ENCODE data around the gene SRP19. TPM values are rescaled to one million over a fixed set of nuclear protein-coding genes. Genes with fewer than 3 reads are reported as not detected.

SRP19 gene
- 33.3 and 45.4 TPM in 2 replicates for total RNA-seq (2013; cell fraction: nucleolus; rRNA removed)
- 48.6 and 61.4 TPM in 2 replicates for total RNA-seq (2014; rRNA removed)
- 137 and 155 TPM in 2 replicates for total RNA-seq (2014; rRNA removed; fragmentation: Illumina TruSeq; extraction: Trizol)
- total RNA-seq (2021), result 43.4 TPM in 2 replicates
- 27.5 TPM for polyA plus RNA-seq (2011; ENCODE audit: low read depth)
- polyA plus RNA-seq (2011; rRNA removed), result 72.9 and 104 TPM in 2 replicates
- 16.4 and 19.4 TPM in 2 replicates for polyA plus RNA-seq (2011; cell fraction: cytosol; rRNA removed)
- polyA plus RNA-seq (2011; cell fraction: nucleus; rRNA removed), result 22.6 and 29.7 TPM in 2 replicates
- polyA plus RNA-seq (2012), result 50.7 and 87.7 TPM in 2 replicates
- polyA plus RNA-seq (2014; fragmentation: Illumina TruSeq; extraction: Trizol), result 157 and 200 TPM in 2 replicates
- 100 to 1,000 TPM; 301 to 379 TPM for polyA plus RNA-seq (2014; fragmentation: Nextera tagmentation; extraction: Ambion mirVana)
- 68.0 and 76.2 TPM in 2 replicates for polyA plus RNA-seq (2014; rRNA removed)
- polyA plus RNA-seq (2016; fragmentation: Nextera tagmentation; extraction: Ambion mirVana), result 100 to 1,000 TPM; 203 to 215 TPM
- polyA minus RNA-seq (2011; rRNA and poly(A)+ RNA removed), result 6.5 and 13.8 TPM in 2 replicates
- 4.0 and 12.9 TPM in 2 replicates for polyA minus RNA-seq (2011; cell fraction: cytosol; rRNA and poly(A)+ RNA removed)
- polyA minus RNA-seq (2011; cell fraction: nucleus; rRNA and poly(A)+ RNA removed), result 6.9 and 14.8 TPM in 2 replicates
- percentile 80 among the genes with signal in this experiment for Bru-seq, nascent RNA
- BruChase-seq, experiment 1, labeled RNA remaining after a 6-hour chase, result percentile 84 among the genes with signal in this experiment
- BruChase-seq, experiment 2, labeled RNA remaining after a 2-hour chase, result percentile 86 among the genes with signal in this experiment
- long read RNA-seq, experiment 1, transcript SRP19-201 (5 exons, 937 nt), result minor isoform, 7 of 69 reads
- long read RNA-seq, experiment 1, transcript SRP19-205 (2 exons, 473 nt), result minor isoform, 13 of 69 reads
- long read RNA-seq, experiment 1, transcript SRP19-206 (5 exons, 2,841 nt), result major isoform, 41 of 69 reads
- long read RNA-seq, experiment 1, partial matches to known transcripts, result 3 of 69 reads
- long read RNA-seq, experiment 1, other reads (novel, unspliced or antisense), result 4 of 69 reads
- long read RNA-seq, experiment 2, transcript SRP19-206 (5 exons, 2,841 nt), result major isoform, 111 of 146 reads
- long read RNA-seq, experiment 2, transcript SRP19-201 (5 exons, 937 nt), result minor isoform, 22 of 146 reads
- long read RNA-seq, experiment 2, partial matches to known transcripts, result 0 of 146 reads
- long read RNA-seq, experiment 2, other reads (novel, unspliced or antisense), result 11 of 146 reads

DNA sequence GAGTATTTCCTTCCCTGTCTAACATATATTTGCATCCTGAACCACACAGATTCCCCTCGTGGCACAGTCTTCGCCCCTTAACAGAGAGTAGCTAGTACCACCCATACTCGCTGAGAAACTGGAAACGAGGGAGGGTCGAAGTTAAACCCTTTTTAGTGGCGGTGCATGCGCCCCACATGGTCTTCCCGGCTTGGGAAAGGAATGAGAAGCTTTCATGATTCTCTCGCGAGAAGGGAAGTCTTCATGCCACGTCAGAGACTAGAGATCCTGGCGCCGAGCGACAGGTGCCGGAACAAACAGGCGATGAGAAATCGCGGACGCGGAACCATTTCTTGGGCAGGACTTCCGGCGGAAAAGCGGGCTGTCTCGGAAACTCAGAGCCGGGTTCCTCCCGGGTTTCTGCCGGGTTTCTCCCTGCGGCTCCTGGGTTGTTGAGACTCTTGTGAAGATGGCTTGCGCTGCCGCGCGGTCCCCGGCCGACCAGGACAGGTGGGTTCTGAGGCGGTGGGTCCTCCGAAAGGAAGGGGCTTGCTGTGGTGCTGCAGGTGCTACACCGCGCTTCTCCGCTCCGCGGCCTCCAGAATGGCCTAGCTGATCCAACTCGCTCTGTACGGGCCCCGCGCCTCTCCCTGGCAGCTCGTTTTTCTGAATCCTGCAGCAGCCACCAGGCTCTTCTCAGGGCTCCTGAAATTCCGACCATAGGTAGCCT, at the start of gene SRP19:
Gene SRP19 (plus strand): TSS at position 359 of the 709 bp plus-strand sequence. CDS start 90 bp downstream, at position 449.
- peak; percentile 90 for FAIRE-seq
- WGBS (ENCODE audit: insufficient coverage, insufficient replicate concordance, low lambda C conversion rate, missing lambda C conversion rate), result under 1% methylated on average over 47 of the region's 47 CpGs
- POLR2A ChIA-PET, result interaction anchor here (0.5 to 1.6 kb wide), 9 partner anchors 13 to 458 kb away, joined by 3 to 15 read pairs (median 4); no protein-coding TSS in a partner anchor
- Histone ChIP-seq H3K9me3 (replicated peaks; ENCODE audit: control insufficient read depth, insufficient read depth, low read length) (no peaks in the 10 kb centered on the region), H2AFZ (ENCODE audit: control insufficient read depth, low read depth, low read length) (peak within 1 kb of the TSS; percentile 98), H3K4me3 (peak within 1 kb of the TSS; percentile 94), H3K27ac (ENCODE audit: control insufficient read depth, insufficient read depth) (peak within 1 kb of the TSS; percentile 90), H3K27me3 (replicated peaks in 1 of 2; ENCODE audit: control insufficient read depth in 2 of 2, insufficient read depth in 2 of 2, low read length in 1 of 2) (no peaks in the 10 kb centered on the region), H3K4me2 (ENCODE audit: control insufficient read depth, insufficient read depth) (peak within 1 kb of the TSS; percentile 93), H4K20me1 (ENCODE audit: control insufficient read depth, insufficient read depth) (no peaks in the 10 kb centered on the region), H3K79me2 (ENCODE audit: control insufficient read depth, insufficient read depth, low read length) (peaks cover 38% of the 10 kb centered on the region), H3K9ac (ENCODE audit: control insufficient read depth, insufficient read depth, low read length) (peak within 1 kb of the TSS; percentile 97), H3K36me3 (ENCODE audit: control insufficient read depth in 2 of 2, insufficient read depth in 2 of 2, low read length in 1 of 2) (peaks cover 0 to 11% of the 10 kb centered on the region in 2 experiments; a peak in 1 of 4 replicates), H3K4me1 (ENCODE audit: control insufficient read depth, insufficient read depth, low read length) (peaks cover 8% of the 10 kb centered on the region)
- intact Hi-C loops (cut with micrococcal nuclease; ENCODE audit: unreplicated experiment) (loop anchor here (2.0 to 5.0 kb wide), 2 partner anchors 61 to 108 kb away; partner anchors contain the start of gene REEP5), in situ Hi-C loops (cut with MboI) (loop anchor here (5.0 kb wide), 1 partner anchor 106 kb away; no protein-coding TSS in a partner anchor)
- CTCF ChIA-PET, result interaction anchor here (0.9 to 3.9 kb wide), 7 partner anchors 13 to 310 kb away, joined by 3 to 28 read pairs (median 4); partner anchors contain the start of gene DCP2
- BruUV-seq (replicated peaks), result no TSS peak
- ATAC-seq, result peak; percentile 96
- SMC1A ChIA-PET (ENCODE audit: uncharacterized antibody, unreplicated experiment), result interaction anchor here (0.6 to 1.9 kb wide), 14 partner anchors 9 to 109 kb away, joined by 3 to 12 read pairs (median 3); partner anchors contain the start of gene REEP5
- peak; percentile 82 for DNase-seq (ENCODE audit: low read depth, low spot score)
- RAD21 ChIA-PET (ENCODE audit: unreplicated experiment), result interaction anchor here (0.7 to 1.7 kb wide), 9 partner anchors 13 to 169 kb away, joined by 3 to 7 read pairs (median 3); partner anchors contain the start of gene DCP2
- 0 out of 2 replicates have a peak, but pooled peaks have one; percentile 25 for TF ChIP-seq RB1 (IDR thresholded peaks at IDR 0.05; ENCODE audit: borderline replicate concordance)
- 0 out of 2 replicates have a peak, but pooled peaks have one; percentile 30 for TF ChIP-seq SIN3A (IDR thresholded peaks at IDR 0.05; ENCODE audit: low read depth, low read length)
- 0 out of 2 replicates have a peak, but pooled peaks have one; percentile 74 for TF ChIP-seq CBX5 (IDR thresholded peaks at IDR 0.05; ENCODE audit: low read depth)
- peak; percentile 90 for TF ChIP-seq MAX (IDR thresholded peaks at IDR 0.05; ENCODE audit: low read depth, low read length)
- TF ChIP-seq, protein P1, sequence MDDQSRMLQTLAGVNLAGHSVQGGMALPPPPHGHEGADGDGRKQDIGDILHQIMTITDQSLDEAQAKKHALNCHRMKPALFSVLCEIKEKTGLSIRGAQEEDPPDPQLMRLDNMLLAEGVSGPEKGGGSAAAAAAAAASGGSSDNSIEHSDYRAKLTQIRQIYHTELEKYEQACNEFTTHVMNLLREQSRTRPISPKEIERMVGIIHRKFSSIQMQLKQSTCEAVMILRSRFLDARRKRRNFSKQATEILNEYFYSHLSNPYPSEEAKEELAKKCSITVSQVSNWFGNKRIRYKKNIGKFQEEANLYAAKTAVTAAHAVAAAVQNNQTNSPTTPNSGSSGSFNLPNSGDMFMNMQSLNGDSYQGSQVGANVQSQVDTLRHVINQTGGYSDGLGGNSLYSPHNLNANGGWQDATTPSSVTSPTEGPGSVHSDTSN (IDR thresholded peaks at IDR 0.05; ENCODE audit: insufficient replicate concordance, low read depth, low read length), result peak; percentile 98
- no peak for TF ChIP-seq HDAC6 (IDR thresholded peaks at IDR 0.05; ENCODE audit: unreplicated experiment)
- peak; percentile 84 for TF ChIP-seq POLR2AphosphoS5 (IDR thresholded peaks at IDR 0.05; ENCODE audit: low read length)
- TF ChIP-seq BRCA1 (IDR thresholded peaks at IDR 0.05; ENCODE audit: low read depth, low read length), result peak; percentile 88
- no peak for TF ChIP-seq HDGF (IDR thresholded peaks at IDR 0.05)
- TF ChIP-seq GATAD2B (conservative IDR thresholded peaks at IDR 0.05; ENCODE audit: low read depth), result peak; percentile 54; the same call in 1 of the 2 replicates
- TF ChIP-seq SMARCA5 (IDR thresholded peaks at IDR 0.05), result no peak
- TF ChIP-seq RELB (IDR thresholded peaks at IDR 0.05; ENCODE audit: low read depth), result peak; percentile 76
- peak; percentile 87 for TF ChIP-seq DPF2 (IDR thresholded peaks at IDR 0.05)
- no peak for TF ChIP-seq TCF7 (IDR thresholded peaks at IDR 0.05; ENCODE audit: borderline replicate concordance)

Data from GM12878 (cell line).